Ureter (tissue), 1 donor: ENCODE data around the gene STK32C. TPM values are rescaled to one million over a fixed set of nuclear protein-coding genes. Genes with fewer than 3 reads are reported as not detected.
A peak's percentile ranks its signal among the peaks of the same experiment; 100 is the strongest.

Experiments
- DNase-seq: peaks from one replicate; pipeline ENCODE4 v3.0.0-alpha.2; 2020; ENCODE audit warnings: low spot score
- total RNA-seq: library from RNA; stranded (reverse); gene quantifications from one replicate; pipeline ENCODE4 v1.2.4, GENCODE V29; 2023
- donor health status: DM: yes; HTN: yes; CAD: no.

STK32C gene
- total RNA-seq, result 10.8 TPM

- peak; percentile 91 for DNase-seq
Observed at GRCh38 chr10:132307823-132308586, at the start of gene STK32C. TSS of gene STK32C (minus strand) at chr10:132307950. CDS start at chr10:132307833, 117 bp downstream.

- DNase-seq, result no peak
Observed at GRCh38 chr10:132356621-132357195, 49.0 kb upstream of the STK32C start.

DNA sequence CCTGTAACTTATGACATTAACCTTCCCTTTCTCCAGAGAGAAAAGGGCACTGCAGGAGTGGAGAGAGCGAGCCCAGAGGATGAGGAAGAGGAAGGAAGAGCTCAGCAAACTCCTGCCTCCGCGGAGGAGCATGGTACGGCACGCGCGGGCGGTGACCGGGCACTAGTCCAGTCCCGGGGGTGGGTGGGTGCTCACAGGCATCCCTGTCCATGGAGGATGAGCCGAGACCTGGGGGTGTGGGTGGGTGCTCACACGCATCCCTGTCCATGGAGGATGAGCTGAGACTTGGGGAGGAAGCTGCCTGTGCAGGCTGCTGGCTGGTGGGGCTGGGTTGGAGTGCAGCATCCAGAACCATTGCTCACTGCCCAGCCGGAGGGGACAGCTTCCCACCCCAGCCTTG is 48.0 kb upstream of the STK32C start:
- no peak for DNase-seq

DNA sequence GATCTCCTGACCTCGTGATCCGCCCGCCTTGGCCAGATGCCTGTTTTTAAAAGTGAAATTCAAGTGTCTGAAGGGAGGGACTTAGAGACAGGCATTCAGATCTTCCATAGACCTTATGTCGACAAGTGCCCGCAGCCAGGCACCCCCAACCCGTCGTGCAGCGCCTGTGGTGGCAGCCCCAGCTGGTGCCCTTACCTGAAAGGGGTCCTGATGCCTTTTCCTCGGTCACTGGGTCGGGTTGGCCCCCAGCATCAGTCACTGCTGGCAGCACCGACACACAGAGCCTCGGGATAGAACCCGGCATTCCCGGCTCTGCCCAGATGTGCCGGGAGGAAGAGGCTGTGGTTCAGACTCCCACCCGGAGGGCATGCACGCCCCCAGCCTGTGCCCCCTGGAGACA is 47.5 kb upstream of the STK32C start:
- DNase-seq, result no peak

- DNase-seq, result no peak
Observed at GRCh38 chr10:132354356-132355094, 46.8 kb upstream of the STK32C start.

- no peak for DNase-seq
Observed at GRCh38 chr10:132353456-132354355, 46.0 kb upstream of the STK32C start.

DNA sequence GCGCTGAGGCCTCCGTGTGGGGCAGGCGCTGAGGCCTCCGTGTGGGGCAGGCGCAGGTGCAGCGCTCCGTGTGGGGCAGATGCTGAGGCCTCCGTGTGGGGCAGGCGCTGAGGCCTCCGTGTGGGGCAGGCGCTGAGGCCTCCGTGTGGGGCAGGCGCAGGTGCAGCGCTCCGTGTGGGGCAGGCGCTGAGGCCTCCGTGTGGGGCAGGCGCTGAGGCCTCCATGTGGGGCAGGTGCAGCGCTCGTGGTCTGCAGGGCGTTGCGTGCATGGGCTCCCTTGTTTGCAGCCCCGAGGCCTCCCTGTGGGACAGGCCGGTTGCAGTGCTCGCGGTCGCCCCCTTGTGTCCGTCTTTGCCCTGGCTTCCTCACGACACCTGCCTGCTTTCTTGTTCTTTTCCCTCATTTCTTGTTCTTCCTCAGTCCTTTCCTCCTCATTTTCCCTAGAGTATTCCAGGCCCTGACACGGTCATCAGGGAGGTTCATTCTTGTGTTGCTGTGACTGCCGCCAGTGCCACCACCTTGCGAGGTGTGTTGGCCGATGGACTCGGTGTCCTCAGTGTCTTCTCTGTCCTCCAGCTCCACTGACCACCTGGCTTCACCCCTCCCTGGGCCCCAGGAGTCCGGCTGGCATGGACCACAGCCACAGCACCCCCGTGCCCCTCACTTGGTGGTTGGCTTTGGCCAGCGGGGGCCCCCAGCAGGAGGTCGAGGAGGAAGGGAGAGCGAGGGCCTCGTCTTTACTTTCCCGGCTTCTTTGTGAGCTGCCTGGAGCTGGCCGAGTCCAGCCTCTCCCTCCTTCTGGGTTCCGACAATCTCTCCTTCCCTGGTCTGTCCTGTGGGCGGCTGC is 44.9 kb upstream of the STK32C start:
- peak; percentile 66 for DNase-seq

DNA sequence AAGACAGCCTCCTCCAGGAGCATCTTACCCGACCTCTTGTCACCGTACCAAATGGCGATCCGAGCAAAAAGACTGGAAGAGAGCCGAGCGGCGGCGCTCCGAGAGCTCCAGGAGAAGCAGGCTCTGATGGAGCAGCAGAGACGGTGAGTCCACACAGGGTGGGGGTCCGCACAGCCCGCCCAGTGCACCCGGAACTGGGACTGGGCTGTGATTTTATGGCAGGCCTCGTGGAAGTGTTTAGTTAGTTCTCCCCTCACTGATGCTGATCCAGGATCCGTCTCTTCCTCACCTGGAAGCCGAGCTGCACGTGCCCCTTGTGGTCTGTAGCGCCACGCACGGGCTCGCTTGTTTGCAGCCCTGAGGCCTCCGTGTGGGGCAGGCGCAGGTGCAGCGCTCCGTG is 43.9 kb upstream of the STK32C start:
- DNase-seq, result no peak

GRCh38 chr10:132350946-132351345 is 43.2 kb upstream of the STK32C start:
- DNase-seq, result no peak

DNA sequence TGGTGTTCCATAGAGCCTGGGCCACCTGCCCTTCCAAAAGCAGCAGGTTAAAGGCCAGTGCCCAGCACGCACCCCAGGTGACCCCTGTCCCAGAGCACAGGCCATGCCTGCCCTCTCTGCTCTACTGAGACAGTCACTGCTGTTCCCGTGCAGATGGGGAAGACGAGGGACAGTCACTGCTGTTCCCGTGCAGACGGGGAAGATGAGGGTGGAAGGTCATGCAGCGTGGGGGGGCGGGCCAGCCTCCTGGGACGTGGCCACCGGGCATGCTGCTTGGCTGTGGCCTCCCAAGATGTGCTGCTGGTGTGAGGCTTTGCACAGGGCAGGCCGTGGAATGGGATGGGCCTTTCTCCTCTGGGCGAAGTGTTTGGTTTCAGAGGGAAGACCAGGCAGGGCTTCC is 42.6 kb upstream of the STK32C start:
- no peak for DNase-seq

- DNase-seq, result no peak
Observed at GRCh38 chr10:132349766-132350165, 42.0 kb upstream of the STK32C start.

- DNase-seq, result no peak
Observed at GRCh38 chr10:132347931-132348267, 40.1 kb upstream of the STK32C start.

- no peak for DNase-seq
Observed at GRCh38 chr10:132347211-132347930, 39.6 kb upstream of the STK32C start.

GRCh38 chr10:132346806-132347205 is 39.1 kb upstream of the STK32C start:
- no peak for DNase-seq

- DNase-seq, result no peak
Observed at GRCh38 chr10:132345345-132345744, 37.6 kb upstream of the STK32C start.

GRCh38 chr10:132344386-132344785 is 36.6 kb upstream of the STK32C start:
- DNase-seq, result no peak

DNA sequence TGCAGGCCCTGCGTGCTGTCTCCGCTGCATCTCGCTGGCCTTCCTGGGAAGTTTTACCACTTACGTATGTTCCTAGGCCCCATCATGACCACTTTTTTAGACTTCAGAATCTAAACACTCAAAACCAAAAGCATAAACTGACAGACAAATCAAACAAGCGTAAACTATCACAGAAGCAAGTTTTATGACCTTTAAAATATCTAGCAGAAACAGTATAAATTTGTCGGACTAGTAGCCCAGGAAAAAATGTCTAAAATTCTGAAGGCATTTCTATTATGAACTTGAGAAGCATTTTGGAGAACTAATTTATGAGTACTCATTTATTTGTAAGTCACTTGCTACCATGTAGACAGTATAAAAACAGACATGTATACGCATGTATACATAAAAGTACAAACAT is 34.8 kb upstream of the STK32C start:
- no peak for DNase-seq

DNA sequence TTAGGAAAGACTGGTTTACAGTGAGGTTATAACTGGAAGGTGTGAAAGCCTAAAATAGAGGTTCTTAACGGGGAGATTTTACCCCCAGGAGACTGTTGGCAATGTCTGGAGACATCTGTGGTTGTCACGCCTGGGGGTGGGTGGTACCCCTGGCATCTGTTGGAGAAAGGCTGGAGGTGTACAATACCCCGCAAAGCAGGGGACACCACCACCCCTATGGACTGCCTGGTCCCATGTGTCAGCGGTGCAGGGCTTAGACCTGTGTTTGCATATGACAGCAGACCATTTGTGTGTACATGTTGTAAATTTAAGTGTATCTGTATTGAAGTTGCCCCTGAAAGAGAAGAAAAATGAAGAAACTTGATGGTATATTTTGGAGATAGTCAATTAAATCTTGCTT is 34.0 kb upstream of the STK32C start:
- DNase-seq, result no peak

GRCh38 chr10:132341017-132341416 is 33.3 kb upstream of the STK32C start:
- DNase-seq, result no peak

DNA sequence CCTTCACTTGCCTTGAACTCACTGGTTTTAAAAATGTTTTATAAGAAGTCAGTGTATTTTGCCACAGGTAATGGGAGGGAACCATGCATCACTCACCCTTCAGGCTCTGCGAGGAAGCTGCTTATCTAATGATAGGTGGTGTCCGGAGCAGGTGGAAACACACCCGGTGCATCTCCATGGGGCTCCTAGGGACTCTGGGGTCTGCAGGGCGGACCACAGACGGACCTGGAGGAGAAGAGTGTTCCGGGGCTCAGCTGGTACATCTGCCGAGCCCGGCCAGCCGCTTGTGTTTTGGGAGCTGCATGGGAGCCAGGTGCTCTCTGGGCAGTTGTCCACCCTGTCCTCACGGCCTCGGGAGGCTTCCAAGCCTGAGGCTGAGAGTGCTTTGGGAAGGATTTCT is 31.5 kb upstream of the STK32C start:
- DNase-seq, result no peak
